Neural cell (in vitro differentiated cells): ENCODE data around the gene PTPN9.

Experiments
- RAD21 ChIP-seq: fragments of 450-650 bp; conservative IDR thresholded peaks from 2 replicates; pipeline ENCODE4 v1.6.1; 2014; ENCODE audit warnings: antibody characterized with exemption, mild to moderate bottlenecking, moderate library complexity
- TF ChIP-seq, protein P1 (sequence below): fragments of 450-650 bp; IDR thresholded peaks from 2 replicates; pipeline ENCODE4 v1.5.1; 2014; ENCODE audit warnings: antibody characterized with exemption, mild to moderate bottlenecking, moderate library complexity; ENCODE audit not compliant: poor library complexity, severe bottlenecking

DNA sequence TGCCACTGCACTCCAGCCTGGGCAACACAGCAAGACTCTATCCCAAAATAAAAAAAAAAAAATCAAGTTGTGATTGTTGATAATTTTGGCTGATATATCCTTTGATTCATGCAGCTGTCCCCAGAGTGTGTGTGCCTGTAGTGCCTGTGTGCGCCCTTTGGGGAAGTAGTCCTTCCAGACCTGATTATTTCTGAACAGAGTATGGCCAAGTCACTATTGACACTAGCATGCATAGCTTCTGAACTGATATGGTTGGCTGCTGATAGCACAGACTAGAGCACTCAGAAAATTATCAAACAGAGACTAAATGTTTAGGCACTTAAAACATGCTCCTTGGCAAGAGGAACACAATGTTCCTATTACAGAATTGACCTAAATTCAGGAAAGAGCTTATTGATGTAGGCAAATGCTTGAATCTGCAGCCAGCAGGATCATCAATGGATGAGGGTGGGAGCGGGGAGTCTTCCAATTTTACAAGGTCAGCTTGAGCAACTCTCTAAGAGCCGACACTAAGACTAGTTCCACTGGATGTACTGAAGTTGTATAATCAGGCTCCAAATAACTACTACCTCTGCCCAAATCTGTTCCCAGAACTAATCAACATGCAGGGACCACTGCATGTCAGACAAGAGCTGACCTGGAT, 17.7 kb upstream of the PTPN9 start:
- TF ChIP-seq, protein P1, sequence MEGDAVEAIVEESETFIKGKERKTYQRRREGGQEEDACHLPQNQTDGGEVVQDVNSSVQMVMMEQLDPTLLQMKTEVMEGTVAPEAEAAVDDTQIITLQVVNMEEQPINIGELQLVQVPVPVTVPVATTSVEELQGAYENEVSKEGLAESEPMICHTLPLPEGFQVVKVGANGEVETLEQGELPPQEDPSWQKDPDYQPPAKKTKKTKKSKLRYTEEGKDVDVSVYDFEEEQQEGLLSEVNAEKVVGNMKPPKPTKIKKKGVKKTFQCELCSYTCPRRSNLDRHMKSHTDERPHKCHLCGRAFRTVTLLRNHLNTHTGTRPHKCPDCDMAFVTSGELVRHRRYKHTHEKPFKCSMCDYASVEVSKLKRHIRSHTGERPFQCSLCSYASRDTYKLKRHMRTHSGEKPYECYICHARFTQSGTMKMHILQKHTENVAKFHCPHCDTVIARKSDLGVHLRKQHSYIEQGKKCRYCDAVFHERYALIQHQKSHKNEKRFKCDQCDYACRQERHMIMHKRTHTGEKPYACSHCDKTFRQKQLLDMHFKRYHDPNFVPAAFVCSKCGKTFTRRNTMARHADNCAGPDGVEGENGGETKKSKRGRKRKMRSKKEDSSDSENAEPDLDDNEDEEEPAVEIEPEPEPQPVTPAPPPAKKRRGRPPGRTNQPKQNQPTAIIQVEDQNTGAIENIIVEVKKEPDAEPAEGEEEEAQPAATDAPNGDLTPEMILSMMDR: no peak
- TF ChIP-seq RAD21: no peak
